Esophagus squamous epithelium (tissue), 5 donors: ENCODE measurements around the gene PCGF6. TPM values are rescaled to one million over a fixed set of nuclear protein-coding genes. Genes with fewer than 3 reads are reported as not detected.
A peak's percentile ranks its signal among the peaks of the same experiment; 100 is the strongest.

Experiments used
- DNase-seq: peaks from one replicate; lab custom pipeline; 2025; lab: John Stamatoyannopoulos, UW
- H3K27ac ChIP-seq, 4 donors: fragments of 200-600 bp; sonication (generic); one replicate each; pipeline ENCODE4 v1.5.1; 2016 to 2019; ENCODE audit warnings: mild to moderate bottlenecking in 1 of 4
- H3K27me3 ChIP-seq, 4 donors: fragments of 200-600 bp; sonication (generic); 1 replicate in 3 of 4; 2 replicates in 1 of 4; pipeline versions ENCODE4 v1.5.1 to v1.6.0; 2017 to 2021; ENCODE audit warnings: antibody characterized with exemption in 1 of 4
- H3K36me3 ChIP-seq, 3 donors: fragments of 200-600 bp; sonication (generic); one replicate each; pipeline ENCODE4 v1.5.1; 2016 to 2019
- H3K4me1 ChIP-seq, 3 donors: fragments of 200-600 bp; sonication (generic); one replicate each; pipeline ENCODE4 v1.5.1; 2017 to 2019
- H3K4me3 ChIP-seq, 4 donors: fragments of 200-600 bp; sonication (generic); 1 replicate in 3 of 4; 2 replicates in 1 of 4; pipeline ENCODE4 v1.5.1; 2016 to 2019; ENCODE audit warnings: mild to moderate bottlenecking in 2 of 4, moderate library complexity in 1 of 4
- H3K9me3 ChIP-seq, 3 donors: fragments of 200-600 bp; sonication (generic); one replicate each; pipeline ENCODE4 v1.5.1; 2016 to 2019
- POLR2A ChIP-seq, 4 donors: fragments of 450-650 bp; IDR thresholded peaks; one replicate each; pipeline ENCODE4 v1.6.1; 2017; ENCODE audit warnings: antibody characterized with exemption in 4 of 4, mild to moderate bottlenecking in 4 of 4, moderate library complexity in 3 of 4
- WGBS, 2 donors: methylation state at CpG; one replicate each; pipeline ENCODE4 v1.1.5; 2018; 5-methylcytosine and 5-hydroxymethylcytosine counted together
- intact Hi-C: fragments of 100-400 bp; cut with DNase I; formaldehyde crosslinking; loops from one replicate; pipeline ENCODE4 v1.15.0; 2022
- total RNA-seq, 4 donors: library from RNA; depleted of rRNA; stranded (reverse); fragments of >200 nt; gene quantifications; one replicate each; pipeline ENCODE4 v1.1.0, GENCODE V29; 2016
- TF ChIP-seq, protein P1 (sequence below), 6 experiments: fragments of 450-650 bp in 4 of 6; fragments of 200-600 bp in 2 of 6; sonication (generic) in 2 of 6; IDR thresholded peaks; one replicate each; pipeline ENCODE4 v1.5.1; 2016 to 2019; ENCODE audit warnings: antibody characterized with exemption in 6 of 6, mild to moderate bottlenecking in 4 of 6, moderate library complexity in 4 of 6
- donor health status: DM: yes; HTN: yes; CAD: no.

PCGF6 gene
- total RNA-seq, 4 donors from 2014 or later, result 3.3 to 11.3 (median 7.8) TPM

- H3K9me3 ChIP-seq, result no peaks in the 10 kb centered on the region
- no peak overlapping the region for H3K4me3 ChIP-seq
- no peak overlapping the region for H3K27ac ChIP-seq
- peaks cover 15 to 94% (median 19%) of the 10 kb centered on the region in 4 donors for H3K27me3 ChIP-seq
- H3K36me3 ChIP-seq, result no peaks in the 10 kb centered on the region
- H3K4me1 ChIP-seq, result peaks cover 8 to 28% (median 16%) of the 10 kb centered on the region in 3 donors
- intact Hi-C loops, result no loop called here
- WGBS, 2 donors, result 88 to 91% methylated on average over 1 to 2 of the region's 2 CpGs
- no peak for TF ChIP-seq POLR2A (IDR thresholded peaks at IDR 0.05)
- TF ChIP-seq, protein P1, sequence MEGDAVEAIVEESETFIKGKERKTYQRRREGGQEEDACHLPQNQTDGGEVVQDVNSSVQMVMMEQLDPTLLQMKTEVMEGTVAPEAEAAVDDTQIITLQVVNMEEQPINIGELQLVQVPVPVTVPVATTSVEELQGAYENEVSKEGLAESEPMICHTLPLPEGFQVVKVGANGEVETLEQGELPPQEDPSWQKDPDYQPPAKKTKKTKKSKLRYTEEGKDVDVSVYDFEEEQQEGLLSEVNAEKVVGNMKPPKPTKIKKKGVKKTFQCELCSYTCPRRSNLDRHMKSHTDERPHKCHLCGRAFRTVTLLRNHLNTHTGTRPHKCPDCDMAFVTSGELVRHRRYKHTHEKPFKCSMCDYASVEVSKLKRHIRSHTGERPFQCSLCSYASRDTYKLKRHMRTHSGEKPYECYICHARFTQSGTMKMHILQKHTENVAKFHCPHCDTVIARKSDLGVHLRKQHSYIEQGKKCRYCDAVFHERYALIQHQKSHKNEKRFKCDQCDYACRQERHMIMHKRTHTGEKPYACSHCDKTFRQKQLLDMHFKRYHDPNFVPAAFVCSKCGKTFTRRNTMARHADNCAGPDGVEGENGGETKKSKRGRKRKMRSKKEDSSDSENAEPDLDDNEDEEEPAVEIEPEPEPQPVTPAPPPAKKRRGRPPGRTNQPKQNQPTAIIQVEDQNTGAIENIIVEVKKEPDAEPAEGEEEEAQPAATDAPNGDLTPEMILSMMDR (IDR thresholded peaks at IDR 0.05), result no peak
- DNase-seq, result no peak
Observed at GRCh38 chr10:103280506-103280905, 70.4 kb downstream of the PCGF6 start.

DNA sequence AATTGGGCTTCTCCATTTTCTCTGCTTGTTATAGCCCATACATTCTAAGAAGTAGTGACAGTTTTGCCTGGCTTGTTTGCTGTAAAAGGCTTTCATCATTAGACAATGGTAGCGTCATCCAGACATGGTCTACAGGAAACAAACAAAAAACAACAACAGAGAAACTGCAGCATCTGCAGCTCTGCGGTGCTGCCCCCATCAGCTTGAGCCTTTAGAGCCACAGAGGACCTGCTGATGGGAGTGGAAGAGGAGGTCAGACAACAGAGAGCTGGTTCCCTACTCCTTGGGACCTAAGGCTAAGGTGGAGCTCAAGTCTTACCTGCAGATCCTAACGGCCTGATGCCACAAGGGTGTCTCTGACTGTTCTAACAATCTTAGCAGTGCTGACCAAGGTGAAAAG lies 70.9 kb downstream of the PCGF6 start:
- TF ChIP-seq, protein P1 (IDR thresholded peaks at IDR 0.05), result no peak
- TF ChIP-seq POLR2A (IDR thresholded peaks at IDR 0.05), result no peak
- no peak overlapping the region for H3K4me3 ChIP-seq
- WGBS, 2 donors, result 60 to 73% methylated on average over 3 of the region's 3 CpGs
- peaks cover 8 to 28% (median 16%) of the 10 kb centered on the region in 3 donors for H3K4me1 ChIP-seq
- no peak overlapping the region for H3K27ac ChIP-seq
- intact Hi-C loops, result no loop called here
- H3K36me3 ChIP-seq, result no peaks in the 10 kb centered on the region
- DNase-seq, result no peak
- peaks cover 15 to 94% (median 19%) of the 10 kb centered on the region in 4 donors for H3K27me3 ChIP-seq
- H3K9me3 ChIP-seq, result no peaks in the 10 kb centered on the region

DNA sequence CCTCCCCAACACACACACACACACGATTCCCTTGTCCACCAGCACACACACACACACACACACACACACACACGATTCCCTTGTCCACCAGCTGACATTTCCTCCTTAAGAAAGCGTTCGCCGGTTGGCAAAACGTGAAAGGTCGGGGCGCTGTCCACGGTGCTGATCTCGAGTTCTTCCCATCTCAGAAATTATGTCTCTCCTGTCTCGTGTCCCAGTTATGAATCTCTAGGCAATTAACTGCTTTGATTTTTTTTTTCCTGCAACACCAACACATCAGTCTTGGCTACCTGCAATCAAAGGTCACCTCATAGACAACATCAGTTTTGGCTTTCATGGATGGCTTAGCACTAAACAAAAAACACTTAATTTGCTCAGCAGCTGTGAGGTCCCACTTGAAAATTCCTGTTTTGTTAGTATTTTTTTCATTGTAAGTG lies 72.1 kb downstream of the PCGF6 start:
- no peak for TF ChIP-seq POLR2A (IDR thresholded peaks at IDR 0.05)
- TF ChIP-seq, protein P1 (IDR thresholded peaks at IDR 0.05), result no peak
- Histone ChIP-seq H3K9me3 (no peaks in the 10 kb centered on the region), H3K27ac (no peak overlapping the region), H3K4me1 (peaks cover 8 to 28% (median 16%) of the 10 kb centered on the region in 3 donors), H3K4me3 (no peak overlapping the region), H3K27me3 (peaks cover 15 to 90% (median 19%) of the 10 kb centered on the region in 4 donors), H3K36me3 (no peaks in the 10 kb centered on the region)
- intact Hi-C loops, result no loop called here
- WGBS, 2 donors, result 2 to 13% methylated on average over 11 of the region's 11 CpGs
- no peak for DNase-seq

DNA sequence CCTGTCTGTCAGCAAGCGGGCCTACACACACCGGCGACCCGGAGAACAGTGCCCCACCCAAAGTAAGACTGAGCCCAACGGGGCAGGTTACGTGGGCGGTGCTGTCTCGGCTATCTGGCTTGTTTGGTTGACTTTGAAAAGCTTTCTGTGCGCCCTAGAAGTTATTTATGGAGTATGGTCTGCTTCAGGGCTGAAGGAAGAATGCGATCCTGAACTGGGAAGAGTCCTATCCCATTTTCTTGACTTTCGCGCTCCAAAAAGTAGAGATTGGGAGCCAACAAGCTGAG lies 72.5 kb downstream of the PCGF6 start:
- peaks cover 15 to 89% (median 19%) of the 10 kb centered on the region in 4 donors for H3K27me3 ChIP-seq
- H3K4me1 ChIP-seq, result peaks cover 8 to 28% (median 16%) of the 10 kb centered on the region in 3 donors
- intact Hi-C loops, result no loop called here
- 33 to 44% methylated on average over 4 to 11 of the region's 12 CpGs for WGBS, 2 donors
- TF ChIP-seq, protein P1 (IDR thresholded peaks at IDR 0.05), result no peak
- TF ChIP-seq POLR2A (IDR thresholded peaks at IDR 0.05), result no peak
- no peak overlapping the region for H3K4me3 ChIP-seq
- no peaks in the 10 kb centered on the region for H3K9me3 ChIP-seq
- H3K27ac ChIP-seq, result no peak overlapping the region
- DNase-seq, result no peak
- H3K36me3 ChIP-seq, result no peaks in the 10 kb centered on the region

DNA sequence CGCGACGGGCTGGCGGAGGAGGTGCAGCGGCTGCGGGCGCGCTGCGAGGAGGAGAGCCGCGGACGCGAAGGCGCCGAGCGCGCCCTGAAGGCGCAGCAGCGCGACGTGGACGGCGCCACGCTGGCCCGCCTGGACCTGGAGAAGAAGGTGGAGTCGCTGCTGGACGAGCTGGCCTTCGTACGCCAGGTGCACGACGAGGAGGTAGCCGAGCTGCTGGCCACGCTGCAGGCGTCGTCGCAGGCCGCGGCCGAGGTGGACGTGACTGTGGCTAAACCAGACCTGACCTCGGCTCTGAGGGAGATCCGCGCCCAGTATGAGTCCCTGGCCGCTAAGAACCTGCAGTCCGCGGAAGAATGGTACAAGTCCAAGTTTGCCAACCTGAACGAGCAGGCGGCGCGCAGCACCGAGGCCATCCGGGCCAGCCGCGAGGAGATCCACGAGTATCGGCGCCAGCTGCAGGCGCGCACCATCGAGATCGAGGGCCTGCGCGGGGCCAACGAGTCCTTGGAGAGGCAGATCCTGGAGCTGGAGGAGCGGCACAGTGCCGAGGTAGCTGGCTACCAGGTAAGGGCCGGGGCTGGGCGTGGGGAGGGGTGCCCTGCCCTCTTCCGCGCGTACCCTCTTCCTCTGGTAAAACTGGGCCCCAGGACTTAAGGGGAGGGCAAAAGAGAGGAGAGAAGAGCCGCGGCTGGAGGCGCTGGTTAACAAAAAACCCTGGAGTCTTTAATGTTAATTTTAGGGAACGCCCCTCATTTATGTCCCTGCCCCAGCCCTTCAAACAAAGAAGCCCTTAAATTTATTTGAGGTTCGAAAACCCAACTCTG lies 73.0 kb downstream of the PCGF6 start:
- Histone ChIP-seq H3K4me1 (peaks cover 13 to 34% (median 16%) of the 10 kb centered on the region in 3 donors), H3K36me3 (no peaks in the 10 kb centered on the region), H3K27me3 (peaks cover 15 to 85% (median 19%) of the 10 kb centered on the region in 4 donors), H3K4me3 (peak overlapping the region in 3 of 4 donors; percentile 14 to 51 (median 35)), H3K9me3 (no peaks in the 10 kb centered on the region), H3K27ac (no peak overlapping the region)
- WGBS, 2 donors, result 21 to 28% methylated on average over 14 to 25 of the region's 76 CpGs
- intact Hi-C loops, result no loop called here
- DNase-seq, result no peak
- TF ChIP-seq POLR2A (IDR thresholded peaks at IDR 0.05), result no peak
- TF ChIP-seq, protein P1 (IDR thresholded peaks at IDR 0.05), result no peak
